Kidney capillary endothelial cell (primary cell): ENCODE results near the gene HSD17B7.

Experiments
- DNase-seq: peaks from one replicate; pipeline ENCODE4 v3.0.0-alpha.2; 2018; ENCODE audit warnings: low spot score

The HSD17B7 gene

DNA sequence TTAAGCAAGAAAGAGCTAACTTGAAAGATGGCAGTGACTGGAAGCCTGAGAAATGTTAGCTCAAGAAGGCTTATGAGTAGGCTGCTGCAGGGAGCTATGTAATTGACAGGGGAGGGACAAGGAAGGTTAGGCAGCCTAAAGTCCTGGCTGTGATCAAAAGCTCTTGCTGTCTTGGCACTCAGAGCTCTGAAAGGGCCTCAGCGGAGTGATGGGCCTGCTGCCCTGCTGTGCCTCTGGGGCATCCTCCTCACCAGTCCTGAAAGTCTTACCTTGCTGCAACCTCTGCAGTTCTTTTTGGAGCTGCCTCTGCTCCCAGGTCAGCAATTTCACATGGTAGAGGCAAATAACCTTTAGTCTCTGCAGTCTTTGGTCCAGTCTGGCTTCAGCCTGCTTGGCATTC lies 68.7 kb downstream of the HSD17B7 start:
- no peak for DNase-seq

DNA sequence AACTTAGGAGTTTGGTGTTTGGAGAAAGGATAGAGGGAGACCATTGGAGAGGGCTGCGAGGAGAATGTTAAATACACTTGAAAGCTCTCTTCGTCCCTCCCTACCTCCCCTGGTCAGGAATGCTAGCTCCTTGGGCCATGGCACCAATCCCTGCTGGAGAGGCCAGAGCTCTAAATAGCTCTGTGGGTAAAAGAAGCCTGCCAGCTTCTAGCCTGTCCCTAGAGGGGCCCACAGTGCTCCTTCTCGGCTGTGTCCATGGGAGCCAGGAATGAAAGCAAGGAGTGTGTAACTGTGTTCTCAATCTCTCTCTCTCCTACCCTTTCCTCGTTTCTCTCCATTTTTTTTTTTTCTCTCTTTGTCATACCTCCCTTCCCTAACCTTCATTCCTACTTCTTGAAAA lies 70.6 kb downstream of the HSD17B7 start, which contains the start of gene CCDC190:
CCDC190 (minus strand) TSS at position 75 of the 400 bp plus-strand sequence. CDS start 1,529 bp downstream, outside the sequence.
- no peak for DNase-seq

DNA sequence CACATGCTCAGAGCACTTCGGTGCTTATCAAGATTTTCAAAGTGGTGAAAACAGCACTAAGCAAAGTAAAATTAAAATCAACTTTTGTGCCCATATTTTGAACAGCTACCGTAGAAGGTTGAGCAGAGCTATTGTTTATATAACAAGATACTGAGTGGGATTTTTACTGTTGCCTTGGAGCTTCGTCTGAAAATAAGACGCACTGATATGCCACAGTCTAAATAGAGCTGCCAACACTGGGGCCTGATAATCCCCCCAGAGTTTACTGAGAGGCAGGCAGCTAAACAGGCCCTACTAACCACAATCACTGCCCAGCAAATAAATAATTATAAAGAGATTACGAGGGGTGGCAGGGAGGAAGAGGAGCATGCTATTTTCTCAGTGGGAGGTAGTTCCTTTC lies 71.1 kb downstream of the HSD17B7 start:
- no peak for DNase-seq
